ENCODE results near the gene HOXC10. TPM values are rescaled to one million over a fixed set of nuclear protein-coding genes. Genes with fewer than 3 reads are reported as not detected.
A peak's percentile ranks its signal among the peaks of the same experiment; 100 is the strongest.

Gene HOXC10
- total RNA-seq, 1 experiment from 2014 or later = not detected

DNA sequence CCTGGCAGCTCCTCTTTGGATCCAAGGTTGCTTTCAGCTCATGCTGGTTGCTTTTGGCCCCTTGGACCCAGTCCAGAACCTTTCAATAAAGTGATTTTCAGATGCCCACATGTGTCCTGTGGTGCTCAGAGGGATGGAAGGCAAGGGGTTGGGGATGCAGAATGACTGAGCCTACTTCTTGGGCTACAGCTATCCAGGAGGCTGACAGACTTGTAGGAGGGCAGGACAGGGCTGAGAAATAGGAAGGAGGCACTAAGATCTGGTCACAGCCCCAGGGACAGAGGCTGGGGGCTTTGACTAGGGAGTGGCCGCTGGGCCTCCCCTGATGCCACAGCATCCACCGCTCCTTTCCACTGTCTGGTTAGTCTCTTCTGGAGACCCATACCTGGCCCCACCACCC lies 13.3 kb upstream of the HOXC10 start:
- DNase-seq (ENCODE audit: unreplicated experiment) = no peak
- TF ChIP-seq, protein P1, sequence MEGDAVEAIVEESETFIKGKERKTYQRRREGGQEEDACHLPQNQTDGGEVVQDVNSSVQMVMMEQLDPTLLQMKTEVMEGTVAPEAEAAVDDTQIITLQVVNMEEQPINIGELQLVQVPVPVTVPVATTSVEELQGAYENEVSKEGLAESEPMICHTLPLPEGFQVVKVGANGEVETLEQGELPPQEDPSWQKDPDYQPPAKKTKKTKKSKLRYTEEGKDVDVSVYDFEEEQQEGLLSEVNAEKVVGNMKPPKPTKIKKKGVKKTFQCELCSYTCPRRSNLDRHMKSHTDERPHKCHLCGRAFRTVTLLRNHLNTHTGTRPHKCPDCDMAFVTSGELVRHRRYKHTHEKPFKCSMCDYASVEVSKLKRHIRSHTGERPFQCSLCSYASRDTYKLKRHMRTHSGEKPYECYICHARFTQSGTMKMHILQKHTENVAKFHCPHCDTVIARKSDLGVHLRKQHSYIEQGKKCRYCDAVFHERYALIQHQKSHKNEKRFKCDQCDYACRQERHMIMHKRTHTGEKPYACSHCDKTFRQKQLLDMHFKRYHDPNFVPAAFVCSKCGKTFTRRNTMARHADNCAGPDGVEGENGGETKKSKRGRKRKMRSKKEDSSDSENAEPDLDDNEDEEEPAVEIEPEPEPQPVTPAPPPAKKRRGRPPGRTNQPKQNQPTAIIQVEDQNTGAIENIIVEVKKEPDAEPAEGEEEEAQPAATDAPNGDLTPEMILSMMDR (IDR thresholded peaks at IDR 0.05; ENCODE audit: unreplicated experiment) = no peak
- H3K27me3 Mint-ChIP-seq (ENCODE audit: insufficient read depth, unreplicated experiment) = no peaks in the 10 kb centered on the region
- peaks cover 19% of the 10 kb centered on the region for H3K4me1 Mint-ChIP-seq (ENCODE audit: insufficient read depth, unreplicated experiment)
- CTCF ChIA-PET = interaction anchor here (0.6 to 2.1 kb wide), 6 partner anchors 8 to 280 kb away, joined by 3 to 6 read pairs (median 4); no protein-coding TSS in a partner anchor
- intact Hi-C loops (cut with micrococcal nuclease) = loop anchor here (2.0 kb wide), 1 partner anchor 33 kb away; the partner anchor contains the start of gene HOXC13
- no peaks in the 10 kb centered on the region for H3K36me3 Mint-ChIP-seq (ENCODE audit: insufficient read depth, unreplicated experiment)
- peak overlapping the region; percentile 88 for H3K4me3 Mint-ChIP-seq (ENCODE audit: unreplicated experiment)
- POLR2A ChIA-PET = interaction anchor here (0.9 to 5.1 kb wide), 6 partner anchors 10 to 32 kb away, joined by 3 to 59 read pairs (median 3); partner anchors contain the start of genes HOXC13 and HOXC9
- no TSS peak for BruUV-seq (replicated peaks)
- H3K9me3 Mint-ChIP-seq (ENCODE audit: unreplicated experiment) = no peaks in the 10 kb centered on the region
- H3K27ac Mint-ChIP-seq (ENCODE audit: low read depth, unreplicated experiment) = peak overlapping the region; percentile 83

DNA sequence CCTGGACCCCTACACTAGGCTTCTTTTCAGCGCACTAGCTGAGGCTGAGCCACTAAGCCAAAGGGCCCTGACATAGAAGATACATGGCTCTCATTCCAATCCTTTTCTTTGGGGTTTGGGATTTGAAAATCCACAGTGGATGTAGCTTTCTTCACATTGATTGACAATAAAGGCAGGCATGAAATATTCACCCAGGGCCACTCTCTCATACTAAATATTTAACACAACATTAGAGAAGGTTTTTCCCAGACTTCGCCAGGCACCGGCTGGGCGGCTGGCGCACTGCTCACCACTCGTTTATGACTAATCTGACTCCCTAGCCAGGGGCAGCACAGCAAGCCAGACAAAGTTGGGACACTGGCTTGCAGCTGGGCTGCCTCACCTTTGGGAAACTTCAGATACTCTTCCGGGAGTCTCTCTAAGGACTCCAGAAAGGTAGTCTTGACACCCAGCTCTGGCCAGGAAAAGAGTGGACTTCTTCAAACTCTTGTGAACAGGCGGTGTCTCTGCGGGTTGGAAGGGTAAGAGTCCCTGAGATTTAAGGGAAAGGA lies 12.7 kb upstream of the HOXC10 start:
- intact Hi-C loops (cut with micrococcal nuclease) = loop anchor here (2.0 kb wide), 1 partner anchor 33 kb away; the partner anchor contains the start of gene HOXC13
- Mint-ChIP-seq H3K9me3 (ENCODE audit: unreplicated experiment) (no peaks in the 10 kb centered on the region), H3K27me3 (ENCODE audit: insufficient read depth, unreplicated experiment) (no peaks in the 10 kb centered on the region), H3K27ac (ENCODE audit: low read depth, unreplicated experiment) (peak overlapping the region; percentile 83), H3K4me1 (ENCODE audit: insufficient read depth, unreplicated experiment) (peaks cover 19% of the 10 kb centered on the region), H3K4me3 (ENCODE audit: unreplicated experiment) (peak overlapping the region; percentile 88), H3K36me3 (ENCODE audit: insufficient read depth, unreplicated experiment) (no peaks in the 10 kb centered on the region)
- no TSS peak for BruUV-seq (replicated peaks)
- TF ChIP-seq, protein P1 (IDR thresholded peaks at IDR 0.05; ENCODE audit: unreplicated experiment) = no peak
- POLR2A ChIA-PET = interaction anchor here (0.9 to 5.1 kb wide), 8 partner anchors 10 to 102 kb away, joined by 3 to 59 read pairs (median 3); partner anchors contain the start of genes HOXC13 and HOXC9
- CTCF ChIA-PET = interaction anchor here (0.6 to 2.1 kb wide), 7 partner anchors 9 to 500 kb away, joined by 3 to 6 read pairs (median 4); no protein-coding TSS in a partner anchor
- peak; percentile 83 for DNase-seq (ENCODE audit: unreplicated experiment)

DNA sequence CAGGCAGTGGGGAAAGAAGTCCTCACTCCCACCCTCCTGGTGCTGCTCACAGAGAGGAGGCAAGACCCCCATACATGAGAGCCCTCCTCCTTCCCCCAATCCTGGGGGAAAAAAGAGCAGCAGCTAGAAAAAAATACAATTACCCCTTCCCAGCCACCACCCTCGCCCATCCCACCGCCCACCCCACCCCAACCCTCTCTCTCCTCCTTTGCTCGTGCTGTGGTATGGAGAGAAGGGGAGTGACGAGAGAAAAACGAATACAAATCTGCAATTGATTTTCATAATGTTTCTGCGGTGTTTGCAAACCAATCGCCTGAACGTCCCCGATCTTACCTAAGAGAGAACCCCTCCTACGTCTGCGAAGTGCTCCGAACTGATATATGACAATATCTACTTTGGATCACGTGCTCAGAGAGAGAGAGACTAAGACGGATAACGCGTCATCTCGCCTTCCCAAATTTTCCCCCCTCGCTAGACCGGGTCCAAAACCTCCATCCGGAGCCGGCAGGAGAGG lies 12.2 kb upstream of the HOXC10 start, which contains the start of gene HOXC11:
Gene HOXC11, plus strand, starts transcription at position 405 of the 514 bp plus-strand sequence. CDS start 116 bp downstream, outside the sequence.
- intact Hi-C loops (cut with micrococcal nuclease) = loop anchor here (2.0 kb wide), 1 partner anchor 34 kb away; the partner anchor contains the start of gene HOXC13
- Mint-ChIP-seq H3K9me3 (ENCODE audit: unreplicated experiment) (no peaks in the 10 kb centered on the region), H3K4me3 (ENCODE audit: unreplicated experiment) (peak within 1 kb of the TSS; percentile 88), H3K27me3 (ENCODE audit: insufficient read depth, unreplicated experiment) (no peaks in the 10 kb centered on the region), H3K4me1 (ENCODE audit: insufficient read depth, unreplicated experiment) (peaks cover 19% of the 10 kb centered on the region), H3K27ac (ENCODE audit: low read depth, unreplicated experiment) (peak within 1 kb of the TSS; percentile 88), H3K36me3 (ENCODE audit: insufficient read depth, unreplicated experiment) (no peaks in the 10 kb centered on the region)
- TF ChIP-seq, protein P1 (IDR thresholded peaks at IDR 0.05; ENCODE audit: unreplicated experiment) = no peak
- no peak for DNase-seq (ENCODE audit: unreplicated experiment)
- ChIA-PET POLR2A (interaction anchor here (0.6 to 5.1 kb wide), 11 partner anchors 10 to 143 kb away, joined by 3 to 59 read pairs (median 3); partner anchors contain the start of genes HOXC13 and HOXC9), CTCF (interaction anchor here (0.6 to 2.1 kb wide), 10 partner anchors 9 to 500 kb away, joined by 3 to 6 read pairs (median 4); no protein-coding TSS in a partner anchor)
- BruUV-seq (replicated peaks) = no TSS peak

All from MCF 10A (cell line).